Spinal cord (tissue), 10 donors: ENCODE results near the gene ZCRB1. TPM values are rescaled to one million over a fixed set of nuclear protein-coding genes. Genes with fewer than 3 reads are reported as not detected.

ENCODE experiments used
- DNase-seq, 6 donors: peaks; one replicate each; pipeline versions ENCODE4 v3.0.0 to v3.0.0-alpha.2; 2013 to 2015; ENCODE audit warnings: low spot score in 6 of 6, low read depth in 4 of 6
- H3K27ac ChIP-seq: one replicate; pipeline ENCODE4 v1.5.1; 2013; ENCODE audit warnings: low read depth, low read length, control low read depth
- H3K27me3 ChIP-seq: one replicate; pipeline ENCODE4 v1.6.1; 2013; ENCODE audit warnings: low read length; ENCODE audit not compliant: control insufficient read depth, insufficient read depth
- H3K36me3 ChIP-seq: one replicate; pipeline ENCODE4 v1.6.1; 2013; ENCODE audit warnings: low read length; ENCODE audit not compliant: control insufficient read depth, insufficient read depth
- H3K4me1 ChIP-seq: one replicate; pipeline ENCODE4 v1.6.1; 2013; ENCODE audit warnings: low read length; ENCODE audit not compliant: control insufficient read depth, insufficient read depth
- H3K4me3 ChIP-seq: one replicate; pipeline ENCODE4 v1.5.1; 2013; ENCODE audit warnings: low read depth, low read length, control low read depth
- H3K9me3 ChIP-seq: one replicate; pipeline ENCODE4 v1.6.1; 2013; ENCODE audit warnings: low read length; ENCODE audit not compliant: control insufficient read depth, insufficient read depth
- WGBS: methylation state at CpG from one replicate; pipeline ENCODE4 v1.1.5; 2013; ENCODE audit warnings: missing lambda C conversion rate; ENCODE audit not compliant: insufficient coverage; 5-methylcytosine and 5-hydroxymethylcytosine counted together
- long read RNA-seq, 4 donors: transcript quantifications; one replicate each; lab custom pipeline, GENCODE V29; 2026
- polyA plus RNA-seq, 2 donors: library from polyadenylated mRNA; unstranded; fragments of 120-200 nt; gene quantifications; one replicate each; pipeline ENCODE4 v1.2.1, GENCODE V29; 2013; ENCODE audit not compliant: insufficient read length in 2 of 2
- total RNA-seq, 2 donors: library from RNA; depleted of rRNA in 1 of 2; stranded (reverse); fragments of 120-200 nt in 1 of 2; fragments of >200 nt in 1 of 2; gene quantifications; one replicate each; pipeline versions ENCODE4 v1.2.3 to v1.2.4, GENCODE V29; 2013 to 2014
- donor health status: healthy.

Gene ZCRB1, protein sequence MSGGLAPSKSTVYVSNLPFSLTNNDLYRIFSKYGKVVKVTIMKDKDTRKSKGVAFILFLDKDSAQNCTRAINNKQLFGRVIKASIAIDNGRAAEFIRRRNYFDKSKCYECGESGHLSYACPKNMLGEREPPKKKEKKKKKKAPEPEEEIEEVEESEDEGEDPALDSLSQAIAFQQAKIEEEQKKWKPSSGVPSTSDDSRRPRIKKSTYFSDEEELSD
- 10 to 100 TPM; 22.8 to 93.1 TPM for total RNA-seq
- 10 to 100 TPM; 79.8 to 90.1 TPM for polyA plus RNA-seq
- long read RNA-seq, donor 1, transcript ZCRB1-201 (8 exons, 1,827 nt), result major isoform, 40 of 110 reads
- long read RNA-seq, donor 1, partial matches to known transcripts, result 45 of 110 reads
- long read RNA-seq, donor 1, other reads (novel, unspliced or antisense), result 25 of 110 reads
- long read RNA-seq, donor 2, transcript ZCRB1-201 (8 exons, 1,827 nt), result major isoform, 10 of 23 reads
- long read RNA-seq, donor 2, partial matches to known transcripts, result 12 of 23 reads
- long read RNA-seq, donor 2, other reads (novel, unspliced or antisense), result 0 of 23 reads
- long read RNA-seq, donor 3, transcript ZCRB1-201 (8 exons, 1,827 nt), result major isoform, 8 of 71 reads
- long read RNA-seq, donor 3, partial matches to known transcripts, result 63 of 71 reads
- long read RNA-seq, donor 3, other reads (novel, unspliced or antisense), result 0 of 71 reads
- long read RNA-seq, donor 4, transcript ZCRB1-201 (8 exons, 1,827 nt), result major isoform, 32 of 228 reads
- long read RNA-seq, donor 4, partial matches to known transcripts, result 177 of 228 reads
- long read RNA-seq, donor 4, other reads (novel, unspliced or antisense), result 19 of 228 reads

DNA sequence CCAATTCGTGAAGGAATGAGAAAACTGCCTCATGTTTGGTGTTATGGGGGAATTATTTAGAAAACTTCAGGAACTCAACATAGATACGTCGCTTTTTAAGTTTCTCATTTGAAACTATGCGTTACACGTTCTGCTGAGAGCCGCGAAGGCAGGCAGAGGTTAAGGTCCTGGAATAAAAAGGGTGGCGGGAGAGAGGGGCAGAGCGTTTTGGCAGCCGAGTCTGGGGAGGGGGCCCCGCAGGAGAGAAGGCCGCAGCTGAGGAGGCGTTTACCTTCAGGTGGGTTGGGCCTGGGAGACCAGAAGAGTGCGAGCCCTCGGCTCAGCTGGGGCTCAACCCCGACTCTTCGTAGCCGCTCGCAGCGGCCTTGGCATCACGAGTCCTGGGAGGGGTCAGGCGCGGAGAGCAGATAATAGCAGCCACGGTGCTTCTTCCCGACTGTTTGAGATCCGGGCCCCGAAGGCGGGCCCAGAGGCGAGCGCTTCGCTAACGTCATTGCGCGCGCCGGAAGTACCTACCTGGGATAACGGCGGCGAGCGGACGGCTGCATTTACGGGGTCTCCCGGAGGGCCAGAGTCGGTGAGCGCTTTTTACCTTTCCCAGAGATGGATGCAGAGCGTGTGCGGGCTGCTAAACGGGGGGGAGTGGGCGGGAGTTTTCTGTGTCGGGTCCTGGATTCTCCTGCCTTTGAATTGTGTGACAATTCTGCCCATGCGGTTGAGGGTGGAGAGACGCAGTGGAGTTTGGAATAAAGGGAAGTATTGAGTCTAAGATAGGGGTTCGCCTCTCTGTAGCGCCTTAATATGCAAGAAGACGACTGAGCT, at the start of gene ZCRB1, which contains the start of gene PPHLN1:
TSS of gene ZCRB1 (minus strand) at position 442 of the 822 bp plus-strand sequence. CDS start 1,992 bp downstream, outside the sequence.
TSS of gene PPHLN1 (plus strand) at position 515 of the 822 bp plus-strand sequence. CDS start 9,736 bp downstream, outside the sequence.
- peak in 5 of 6 donors; percentile 68 to 95 (median 77) for DNase-seq
- Histone ChIP-seq H3K27me3 (no peaks in the 10 kb centered on the region), H3K4me3 (peak within 1 kb of the TSS; percentile 71), H3K4me1 (peaks cover 7% of the 10 kb centered on the region), H3K36me3 (no peaks in the 10 kb centered on the region), H3K9me3 (no peaks in the 10 kb centered on the region), H3K27ac (peak within 1 kb of the TSS; percentile 82)
- under 1% methylated on average over 55 of the region's 55 CpGs for WGBS

DNA sequence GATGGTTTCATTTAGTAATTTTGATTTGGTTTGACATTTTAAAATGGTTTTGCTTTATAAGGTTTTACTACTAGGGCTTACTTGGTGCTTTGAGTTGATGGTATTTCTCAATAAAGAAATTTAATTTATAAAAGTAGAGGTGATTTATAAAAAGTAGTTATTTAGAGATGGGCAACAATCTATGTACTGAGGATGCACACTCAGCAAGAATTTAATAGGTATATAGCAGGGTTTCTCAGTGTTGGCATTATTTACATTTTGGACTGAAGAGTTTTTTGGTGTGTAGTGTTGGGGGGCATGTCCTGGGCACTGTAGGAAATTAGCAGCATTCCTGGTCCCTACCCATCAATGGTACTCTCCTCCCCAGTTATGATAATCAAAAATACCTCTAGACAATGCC, 47.8 kb upstream of the ZCRB1 start:
- no peak overlapping the region for H3K4me3 ChIP-seq
- DNase-seq, result no peak
- H3K27me3 ChIP-seq, result no peaks in the 10 kb centered on the region
- H3K36me3 ChIP-seq, result peaks cover 5% of the 10 kb centered on the region
- no peaks in the 10 kb centered on the region for H3K4me1 ChIP-seq
- no peak overlapping the region for H3K27ac ChIP-seq
- H3K9me3 ChIP-seq, result no peaks in the 10 kb centered on the region

DNA sequence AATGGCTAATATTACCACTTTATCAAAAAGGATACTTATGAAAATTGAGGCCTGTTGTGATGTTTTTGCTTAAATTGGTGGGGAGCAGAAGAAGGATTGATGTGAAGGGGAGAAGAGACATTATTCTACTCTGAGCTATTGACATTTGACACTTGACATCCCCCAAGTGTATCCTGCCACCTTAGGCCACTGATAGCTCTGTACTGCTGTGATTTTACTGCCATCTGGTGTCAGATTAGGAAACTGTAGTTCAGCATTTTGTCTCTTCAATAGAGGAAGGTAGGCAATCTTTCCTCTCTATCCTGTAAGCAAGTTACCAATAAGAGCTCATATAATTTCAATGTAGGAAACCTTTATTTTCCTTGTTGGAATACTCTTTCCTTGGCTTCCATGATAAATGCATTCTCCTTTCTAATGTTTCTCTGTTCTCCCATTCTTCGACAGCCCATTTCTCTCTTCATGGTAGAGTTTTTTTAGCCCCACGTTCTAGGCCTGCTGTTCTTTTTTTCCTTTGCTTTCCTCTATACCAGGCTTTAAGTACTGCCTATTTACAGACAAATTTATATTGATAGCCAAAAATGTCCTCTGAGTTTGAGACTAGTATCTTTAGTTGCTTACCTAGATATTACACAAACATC, 46.4 kb upstream of the ZCRB1 start:
- Histone ChIP-seq H3K27ac (no peak overlapping the region), H3K9me3 (no peaks in the 10 kb centered on the region), H3K27me3 (no peaks in the 10 kb centered on the region), H3K4me1 (no peaks in the 10 kb centered on the region), H3K4me3 (no peak overlapping the region), H3K36me3 (peaks cover 3% of the 10 kb centered on the region)
- peak; percentile 13 to 86 (median 26) for DNase-seq
- 100% methylated on average over 1 of the region's 2 CpGs for WGBS

DNA sequence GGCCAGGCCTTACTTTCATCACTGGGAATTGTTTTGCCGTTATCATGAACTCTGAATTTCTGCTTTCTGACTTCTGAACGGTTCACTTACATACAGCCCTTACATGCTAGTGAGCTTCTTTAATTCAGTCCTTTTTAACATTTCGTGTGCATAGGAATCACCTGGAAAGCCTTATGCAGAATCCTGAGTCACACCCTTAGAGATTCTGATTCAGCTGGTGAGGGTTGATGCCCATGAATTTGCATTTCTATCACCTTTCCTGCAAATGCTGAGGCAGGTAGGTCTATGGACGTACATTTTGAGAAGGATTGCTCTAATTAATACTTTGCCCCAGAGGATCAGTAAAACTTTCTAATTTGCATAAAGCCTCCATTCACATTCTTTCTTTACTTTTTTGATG, 44.1 kb upstream of the ZCRB1 start:
- no peaks in the 10 kb centered on the region for H3K9me3 ChIP-seq
- DNase-seq, result no peak
- no peaks in the 10 kb centered on the region for H3K27me3 ChIP-seq
- H3K36me3 ChIP-seq, result no peaks in the 10 kb centered on the region
- no peak overlapping the region for H3K27ac ChIP-seq
- WGBS, result 55% methylated on average over 2 of the region's 4 CpGs
- H3K4me3 ChIP-seq, result no peak overlapping the region
- H3K4me1 ChIP-seq, result no peaks in the 10 kb centered on the region

DNA sequence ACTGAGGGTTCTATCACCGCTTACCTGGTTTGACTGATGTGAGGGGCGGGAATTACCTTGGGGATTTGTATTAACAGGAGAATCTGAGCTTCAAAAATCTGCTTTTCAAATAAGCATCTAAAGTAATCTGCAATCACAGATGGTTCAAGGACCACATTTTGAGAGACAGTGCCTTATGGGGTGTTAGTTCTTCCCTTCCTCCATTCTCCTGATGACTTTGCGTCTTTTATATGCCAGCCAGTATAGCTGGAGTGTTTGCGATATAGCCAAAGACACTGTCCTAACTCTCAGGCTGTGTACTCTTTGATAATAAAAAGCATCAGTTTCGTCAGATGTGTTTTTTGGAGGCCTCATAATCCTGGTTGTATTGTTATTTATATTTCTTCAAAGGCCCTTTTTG, 39.6 kb upstream of the ZCRB1 start:
- H3K4me3 ChIP-seq, result no peak overlapping the region
- no peaks in the 10 kb centered on the region for H3K27me3 ChIP-seq
- H3K27ac ChIP-seq, result no peak overlapping the region
- H3K4me1 ChIP-seq, result no peaks in the 10 kb centered on the region
- WGBS, result no CpG with 5 or more reads among the region's 5 CpGs
- DNase-seq, result no peak
- H3K9me3 ChIP-seq, result no peaks in the 10 kb centered on the region
- H3K36me3 ChIP-seq, result no peaks in the 10 kb centered on the region

DNA sequence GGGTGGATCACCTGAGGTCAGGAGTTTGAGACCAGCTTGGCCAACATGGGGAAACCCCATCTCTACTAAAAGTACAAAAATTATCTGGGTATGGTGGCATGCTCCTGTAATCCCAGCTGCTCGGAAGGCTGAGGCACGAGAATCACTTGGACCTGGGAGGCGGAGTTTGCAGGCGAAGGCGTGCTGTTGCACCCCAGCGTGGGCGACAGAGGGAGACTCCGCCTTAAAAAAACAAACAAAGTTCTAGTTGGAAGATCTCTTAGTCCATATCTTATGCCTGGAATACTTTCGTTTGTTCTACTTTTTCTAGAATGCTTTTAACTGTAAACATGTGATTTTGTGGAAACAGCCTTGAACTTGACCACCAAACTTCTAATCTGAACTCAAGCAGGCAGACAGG, 38.8 kb upstream of the ZCRB1 start:
- H3K4me3 ChIP-seq, result no peak overlapping the region
- H3K27ac ChIP-seq, result no peak overlapping the region
- no peaks in the 10 kb centered on the region for H3K9me3 ChIP-seq
- H3K27me3 ChIP-seq, result no peaks in the 10 kb centered on the region
- 91% methylated on average over 7 of the region's 9 CpGs for WGBS
- DNase-seq, result no peak
- no peaks in the 10 kb centered on the region for H3K4me1 ChIP-seq
- H3K36me3 ChIP-seq, result no peaks in the 10 kb centered on the region

DNA sequence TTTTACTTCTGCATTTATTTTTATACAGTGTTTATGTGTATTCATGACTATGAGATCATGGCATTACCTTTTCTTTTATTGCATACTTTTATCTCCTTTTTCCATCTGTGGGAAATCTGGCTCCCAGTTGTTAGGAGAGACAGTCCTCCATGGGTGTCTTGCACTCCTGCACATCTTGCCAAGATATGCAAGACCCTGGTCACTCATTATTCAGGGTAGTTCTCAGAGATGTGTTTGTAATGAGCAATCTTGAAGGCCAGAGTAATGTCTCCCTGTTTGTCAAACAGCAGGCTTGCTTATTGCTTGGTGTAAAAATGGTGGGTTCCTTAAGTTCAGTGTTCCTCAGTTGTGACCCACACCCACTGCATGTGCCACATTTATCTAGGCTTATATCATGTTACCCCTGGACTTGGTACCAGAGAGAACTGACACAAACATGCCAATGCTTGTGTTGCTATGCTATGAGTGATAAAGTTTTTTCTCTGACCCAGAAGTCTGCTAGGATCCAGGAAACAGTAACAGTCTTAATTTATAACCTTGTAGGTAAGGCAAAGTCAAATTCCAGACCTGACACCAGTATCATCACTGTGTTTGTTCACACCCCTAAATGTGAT, 36.9 kb upstream of the ZCRB1 start:
- Histone ChIP-seq H3K4me1 (no peaks in the 10 kb centered on the region), H3K36me3 (no peaks in the 10 kb centered on the region), H3K4me3 (no peak overlapping the region), H3K27ac (no peak overlapping the region), H3K27me3 (no peaks in the 10 kb centered on the region), H3K9me3 (no peaks in the 10 kb centered on the region)
- no peak for DNase-seq

DNA sequence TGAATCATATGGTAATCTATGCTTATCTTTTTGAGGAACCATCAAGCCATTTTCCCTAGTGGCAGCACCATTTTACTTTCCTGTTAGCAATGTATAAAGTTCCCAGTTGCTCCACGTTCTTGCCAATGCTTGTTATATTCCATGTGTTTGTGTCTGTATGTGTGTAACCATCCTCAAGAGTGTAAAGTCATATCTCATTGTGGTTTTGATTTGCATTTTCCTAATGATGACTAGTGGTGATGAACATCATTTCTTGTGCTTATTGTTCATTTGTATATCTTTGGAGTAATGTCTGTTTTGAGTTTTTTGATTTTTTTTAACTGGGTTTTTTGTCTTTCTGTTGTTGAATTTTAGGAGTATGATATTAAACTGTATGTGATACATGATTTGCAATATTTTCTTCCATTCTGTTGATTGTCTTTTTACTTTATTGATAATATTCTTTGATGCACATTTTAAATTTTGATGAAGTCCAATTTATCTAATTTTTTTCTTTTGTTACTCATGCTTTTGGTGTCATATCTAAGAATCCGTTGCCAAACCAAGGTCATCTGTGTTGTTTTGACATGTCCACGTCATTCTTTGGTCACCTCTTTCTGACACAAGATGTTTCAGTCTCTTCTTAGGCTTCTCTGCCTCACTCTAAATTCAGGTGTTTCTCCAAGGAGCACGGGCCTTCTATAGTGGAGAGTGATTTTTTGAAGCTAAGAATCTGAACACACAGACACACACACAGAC, 36.2 kb upstream of the ZCRB1 start:
- Histone ChIP-seq H3K9me3 (no peaks in the 10 kb centered on the region), H3K4me1 (no peaks in the 10 kb centered on the region), H3K27ac (no peak overlapping the region), H3K27me3 (no peaks in the 10 kb centered on the region), H3K4me3 (no peak overlapping the region), H3K36me3 (no peaks in the 10 kb centered on the region)
- WGBS, result 100% methylated on average over 3 of the region's 4 CpGs
- no peak for DNase-seq
